ENCODE measurements around the gene IL21.

IL21 gene

GRCh38 chr4:122621016-122621507 is at the start of gene IL21:
TSS of gene IL21 (minus strand) at chr4:122621066. CDS start at chr4:122621011, 55 bp downstream.
- DNase-seq (ENCODE audit: insufficient read length, low spot score) (no peak), FAIRE-seq (no peak)
- TF ChIP-seq CTCF (IDR thresholded peaks at IDR 0.05; ENCODE audit: insufficient read depth, missing control alignments): no peak

DNA sequence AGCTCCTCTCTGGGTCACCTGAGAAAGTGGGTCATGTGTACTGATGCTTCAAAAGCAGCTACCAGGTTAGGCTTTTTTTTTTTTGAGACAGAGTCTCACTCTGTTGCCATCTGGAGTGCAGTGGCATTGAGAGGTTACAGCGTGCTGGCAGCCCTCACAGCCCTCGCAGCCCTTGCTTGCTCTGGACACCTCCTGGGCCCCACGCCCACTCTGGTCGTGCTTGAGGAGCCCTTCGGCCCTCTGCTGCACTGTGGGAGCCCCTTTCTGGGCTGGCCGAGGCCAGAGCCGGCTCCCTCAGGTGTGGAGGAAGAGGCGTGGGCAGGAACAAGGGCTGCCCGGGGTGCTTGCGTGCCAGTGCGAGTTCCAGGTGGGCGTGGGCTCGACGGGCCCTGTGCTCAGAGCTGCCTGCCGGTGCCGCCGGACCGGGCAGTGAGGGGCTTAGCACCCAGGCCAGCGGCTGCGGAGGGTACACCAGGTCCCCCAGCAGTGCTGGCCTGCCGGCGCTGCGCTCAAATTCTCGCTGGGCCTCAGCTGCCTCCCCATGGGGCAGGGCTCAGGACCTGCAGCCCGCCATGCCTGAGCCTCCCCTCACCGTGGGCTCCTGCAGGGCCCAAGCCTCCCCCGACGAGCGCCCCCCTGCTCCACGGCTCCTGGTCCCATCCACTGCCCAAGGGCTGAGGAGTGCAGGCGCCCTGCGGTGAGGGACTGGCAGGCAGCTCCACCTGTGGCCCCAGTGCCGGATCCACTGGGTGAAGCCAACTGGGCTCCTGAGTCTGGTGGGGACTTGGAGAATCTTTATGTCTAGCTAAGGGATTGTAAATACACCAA is 49.3 kb upstream of the IL21 start:
- DNase-seq (ENCODE audit: insufficient read length, low spot score) (no peak), FAIRE-seq (no peak)
- no peak for TF ChIP-seq CTCF (IDR thresholded peaks at IDR 0.05; ENCODE audit: insufficient read depth, missing control alignments)

- no peak for TF ChIP-seq CTCF (IDR thresholded peaks at IDR 0.05; ENCODE audit: insufficient read depth, missing control alignments)
- DNase-seq (ENCODE audit: insufficient read length, low spot score) (no peak), FAIRE-seq (no peak)
These were observed 47.4 kb upstream of the IL21 start for GRCh38 chr4:122668241-122668640.

- FAIRE-seq (no peak), DNase-seq (ENCODE audit: insufficient read length, low spot score) (no peak)
- TF ChIP-seq CTCF (IDR thresholded peaks at IDR 0.05; ENCODE audit: insufficient read depth, missing control alignments): no peak
These were observed 45.8 kb upstream of the IL21 start for GRCh38 chr4:122666527-122667245.

DNA sequence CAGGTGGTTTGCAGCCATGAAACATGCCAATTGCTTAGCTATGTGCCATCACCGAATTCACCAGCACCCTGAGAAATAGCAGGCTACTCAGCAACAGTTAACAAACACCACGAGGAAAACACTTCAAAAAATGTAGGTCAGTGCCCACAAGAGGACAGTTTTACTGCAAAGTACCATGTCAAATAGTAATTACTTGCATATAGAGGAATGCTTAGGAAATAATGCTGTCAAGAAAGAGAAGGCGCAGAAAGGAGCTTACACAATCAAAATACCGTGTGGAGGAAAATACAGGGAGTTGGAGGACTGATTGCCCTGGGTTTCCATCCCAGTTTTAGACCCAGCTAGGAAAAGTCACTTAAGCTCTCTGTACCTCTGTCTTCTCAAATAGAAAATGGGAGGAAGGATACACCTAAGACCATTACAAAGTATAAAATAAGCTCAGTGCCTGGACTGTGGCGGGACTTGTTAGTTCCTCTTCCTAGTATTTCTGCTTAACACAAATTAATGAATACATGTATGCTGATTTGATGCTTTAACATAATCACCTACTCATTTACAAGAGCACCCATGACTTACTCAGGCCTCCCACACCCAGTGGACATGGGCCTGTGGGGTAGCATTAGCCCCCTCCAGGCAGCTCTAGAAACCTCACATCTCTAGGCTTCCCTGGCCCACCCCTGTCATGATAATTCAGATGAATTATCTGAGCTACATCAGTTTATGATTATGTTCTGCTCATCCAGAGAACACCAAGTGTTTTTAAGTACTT is 44.5 kb upstream of the IL21 start:
- TF ChIP-seq CTCF (IDR thresholded peaks at IDR 0.05; ENCODE audit: insufficient read depth, missing control alignments): no peak
- DNase-seq (ENCODE audit: insufficient read length, low spot score): no peak
- no peak for FAIRE-seq

GRCh38 chr4:122663814-122664610 is 43.1 kb upstream of the IL21 start:
- no peak for DNase-seq (ENCODE audit: insufficient read length, low spot score)
- FAIRE-seq: no peak
- TF ChIP-seq CTCF (IDR thresholded peaks at IDR 0.05; ENCODE audit: insufficient read depth, missing control alignments): no peak
